HepG2 (cell line): ENCODE data around the gene COL9A3.

Experiments
- CTCF ChIP-seq: sonication (generic); formaldehyde crosslinking; IDR thresholded peaks from 2 replicates; pipeline ENCODE4 v1.5.0; 2020; ENCODE audit warnings: mild to moderate bottlenecking, missing genetic modification reagents, moderate library complexity
- GTF2F1 ChIP-seq: fragments of 150-350 bp; IDR thresholded peaks from 2 replicates; pipeline ENCODE4 v1.6.1; 2014; ENCODE audit warnings: low read length
- NR2C2 ChIP-seq: sonication (generic); formaldehyde crosslinking; IDR thresholded peaks from 2 replicates; pipeline ENCODE4 v1.4.0; 2020; ENCODE audit warnings: missing genetic modification reagents, mild to moderate bottlenecking, moderate library complexity, borderline replicate concordance
- POLR2A ChIP-seq, 2 experiments: IDR thresholded peaks; 2 replicates each; pipeline ENCODE4 v1.6.1; 2011; ENCODE audit warnings: low read depth in 2 of 2, low read length in 2 of 2, mild to moderate bottlenecking in 1 of 2, moderate library complexity in 1 of 2; ENCODE audit not compliant: insufficient read depth in 1 of 2
- ZBTB1 ChIP-seq: sonication (generic); formaldehyde crosslinking; IDR thresholded peaks from 2 replicates; pipeline ENCODE4 v1.4.0; 2020; ENCODE audit warnings: missing genetic modification reagents, borderline replicate concordance
- ZNF263 ChIP-seq: sonication (generic); formaldehyde crosslinking; IDR thresholded peaks from 2 replicates; pipeline ENCODE4 v1.4.0; 2020; ENCODE audit warnings: missing genetic modification reagents

DNA sequence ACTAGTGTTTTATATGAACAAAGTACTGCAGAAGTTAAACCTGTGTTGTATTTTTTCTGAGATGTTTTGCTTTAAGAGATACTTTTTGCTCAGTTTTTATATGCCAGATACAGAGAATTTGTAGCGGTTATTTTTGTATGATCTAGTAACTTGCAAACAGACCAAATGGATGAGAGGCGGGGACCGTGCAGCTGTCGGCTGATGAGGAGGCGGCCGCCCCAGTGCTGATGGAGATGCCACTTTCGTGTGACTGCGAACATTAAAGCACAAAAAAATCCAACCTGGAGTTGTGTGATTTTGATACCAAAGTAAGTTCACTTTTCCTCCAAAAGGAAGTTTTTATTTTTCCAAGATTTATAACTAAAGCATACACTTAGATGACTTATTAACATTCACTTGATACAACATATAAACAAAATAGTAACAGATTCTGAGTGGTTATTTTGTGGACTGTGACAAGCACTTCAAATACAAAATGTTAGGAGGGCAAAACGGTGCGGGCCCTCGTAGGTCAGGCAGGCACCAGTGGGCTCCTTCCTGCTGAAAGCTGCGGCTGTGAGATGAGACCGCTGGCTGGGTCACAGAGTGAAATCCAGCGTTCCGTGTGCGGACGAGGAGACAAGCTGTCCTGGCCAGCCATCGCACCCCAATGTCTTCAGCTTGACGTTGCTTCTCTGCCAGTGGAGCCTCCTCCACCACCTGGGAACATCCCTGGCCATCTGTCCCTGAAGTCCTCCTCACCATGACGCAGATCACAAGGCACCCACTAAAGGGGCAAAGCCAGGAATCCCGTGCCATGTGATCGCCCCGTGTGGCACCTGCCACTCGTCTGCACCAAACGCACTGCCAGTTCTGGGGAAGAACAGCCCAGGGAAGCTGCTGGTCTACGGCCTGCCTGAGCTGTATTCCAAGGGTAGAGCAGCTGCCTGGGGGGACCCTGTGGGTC is 16.3 kb upstream of the COL9A3 start:
- TF ChIP-seq ZBTB1 (CRISPR knock-in tag) (no peak), POLR2A (IDR thresholded peaks at IDR 0.05; ENCODE audit: insufficient read depth in 1 of 2, low read depth in 2 of 2, low read length in 2 of 2) (no peak; a peak in 2 of 4 replicates), NR2C2 (CRISPR knock-in tag) (no peak), ZNF263 (CRISPR knock-in tag) (no peak), CTCF (no peak), GTF2F1 (no peak)
